Trophoblast cell (in vitro differentiated cells and primary cell): Measurements from ENCODE around the gene CTSZ.

Experiments used
- DNase-seq, 2 donors: peaks; one replicate each; pipeline ENCODE4 v3.0.0-alpha.2; 2016
- H2AFZ ChIP-seq: 2 replicates; pipeline ENCODE4 v1.6.1; 2013; ENCODE audit warnings: low read length, moderate library complexity, mild to moderate bottlenecking; ENCODE audit not compliant: insufficient read depth, poor library complexity
- H2AK5ac ChIP-seq: 2 replicates; pipeline ENCODE4 v1.6.1; 2013; ENCODE audit warnings: mild to moderate bottlenecking, low read length
- H2BK120ac ChIP-seq: 2 replicates; pipeline ENCODE4 v1.6.1; 2013; ENCODE audit warnings: low read length, mild to moderate bottlenecking, moderate library complexity; ENCODE audit not compliant: insufficient read depth, poor library complexity
- H2BK12ac ChIP-seq: 2 replicates; pipeline ENCODE4 v1.6.1; 2013; ENCODE audit warnings: mild to moderate bottlenecking, low read length, moderate library complexity
- H2BK5ac ChIP-seq: 2 replicates; pipeline ENCODE4 v1.6.1; 2013; ENCODE audit warnings: low read length, low read depth, moderate library complexity, mild to moderate bottlenecking; ENCODE audit not compliant: poor library complexity
- H3K14ac ChIP-seq: 2 replicates; pipeline ENCODE4 v1.6.1; 2013; ENCODE audit warnings: mild to moderate bottlenecking, low read length
- H3K18ac ChIP-seq: 2 replicates; pipeline ENCODE4 v1.6.1; 2013; ENCODE audit warnings: mild to moderate bottlenecking, low read length
- H3K23ac ChIP-seq: 2 replicates; pipeline ENCODE4 v1.6.1; 2013; ENCODE audit warnings: low read length
- H3K27ac ChIP-seq: 2 replicates; pipeline ENCODE4 v1.5.1; 2013; ENCODE audit warnings: low read depth, mild to moderate bottlenecking, inconsistent platforms, low read length, moderate library complexity
- H3K27me3 ChIP-seq: 2 replicates; pipeline ENCODE4 v1.6.1; 2013; ENCODE audit warnings: inconsistent platforms, mild to moderate bottlenecking, low read length, moderate library complexity; ENCODE audit not compliant: insufficient read depth
- H3K36me3 ChIP-seq, 2 experiments: 1 replicate in 1 of 2; 2 replicates in 1 of 2; pipeline ENCODE4 v1.6.1; 2013; ENCODE audit warnings: low read length in 2 of 2, mild to moderate bottlenecking in 2 of 2, moderate library complexity in 1 of 2; ENCODE audit not compliant: insufficient read depth in 2 of 2, control insufficient read depth in 1 of 2
- H3K4ac ChIP-seq: 2 replicates; pipeline ENCODE4 v1.6.1; 2013; ENCODE audit warnings: low read depth, mild to moderate bottlenecking, low read length, moderate library complexity
- H3K4me1 ChIP-seq, 2 experiments: 1 replicate in 1 of 2; 2 replicates in 1 of 2; pipeline ENCODE4 v1.6.1; 2013; ENCODE audit warnings: low read length in 2 of 2, mild to moderate bottlenecking in 2 of 2, moderate library complexity in 1 of 2; ENCODE audit not compliant: insufficient read depth in 2 of 2, control insufficient read depth in 1 of 2
- H3K4me2 ChIP-seq: 2 replicates; pipeline ENCODE4 v1.6.1; 2013; ENCODE audit warnings: inconsistent platforms, mild to moderate bottlenecking, low read length, moderate library complexity
- H3K4me3 ChIP-seq: 2 replicates; pipeline ENCODE4 v1.5.1; 2013; ENCODE audit warnings: mild to moderate bottlenecking, low read depth, low read length, inconsistent platforms
- H3K79me1 ChIP-seq: one replicate; pipeline ENCODE4 v1.6.1; 2013; ENCODE audit warnings: low read length
- H3K79me2 ChIP-seq: 2 replicates; pipeline ENCODE4 v1.6.1; 2013; ENCODE audit warnings: low read length, mild to moderate bottlenecking; ENCODE audit not compliant: control insufficient read depth, insufficient read depth, poor library complexity
- H3K9ac ChIP-seq: 2 replicates; pipeline ENCODE4 v1.6.1; 2013; ENCODE audit warnings: mild to moderate bottlenecking, low read length
- H3K9me3 ChIP-seq: 2 replicates; pipeline ENCODE4 v1.6.1; 2013; ENCODE audit warnings: low read depth, mild to moderate bottlenecking, control low read depth, inconsistent platforms, low read length; ENCODE audit not compliant: insufficient read depth
- H4K12ac ChIP-seq: 2 replicates; pipeline ENCODE4 v1.6.1; 2013; ENCODE audit warnings: low read depth, mild to moderate bottlenecking, low read length, moderate library complexity
- H4K8ac ChIP-seq: 2 replicates; pipeline ENCODE4 v1.6.1; 2013; ENCODE audit warnings: low read depth, mild to moderate bottlenecking, low read length, moderate library complexity
- H4K91ac ChIP-seq: one replicate; pipeline ENCODE4 v1.6.1; 2013; ENCODE audit warnings: low read depth, mild to moderate bottlenecking, low read length, moderate library complexity
- WGBS: extraction: QIAGEN DNeasy Blood & Tissue Kit; methylation state at CpG from one replicate; pipeline ENCODE4 v1.1.7; 2013; ENCODE audit warnings: missing lambda C conversion rate; ENCODE audit not compliant: insufficient read length, insufficient coverage; ENCODE audit errors: extremely low coverage; 5-methylcytosine and 5-hydroxymethylcytosine counted together

The CTSZ gene

DNA sequence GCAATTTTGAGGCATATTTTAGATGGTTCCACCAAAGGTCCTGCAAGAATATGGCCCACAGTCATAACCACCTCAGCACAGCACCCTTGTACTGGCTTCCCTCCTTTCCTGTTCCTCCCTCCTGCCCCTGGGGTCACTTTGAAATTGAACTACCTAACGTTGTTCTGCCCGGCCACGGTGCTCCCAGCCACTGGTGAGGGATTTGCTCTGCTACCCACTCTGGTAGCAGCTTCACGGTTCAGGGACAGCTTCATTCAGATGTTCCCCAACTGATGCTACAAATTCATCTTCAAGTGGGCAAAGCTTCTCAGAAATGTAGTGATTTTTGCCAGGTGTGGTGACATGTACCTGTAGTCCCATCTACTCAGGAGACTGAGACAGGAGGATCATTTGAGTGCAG, 33.9 kb downstream of the CTSZ start:
- H4K91ac ChIP-seq: no peak overlapping the region

DNA sequence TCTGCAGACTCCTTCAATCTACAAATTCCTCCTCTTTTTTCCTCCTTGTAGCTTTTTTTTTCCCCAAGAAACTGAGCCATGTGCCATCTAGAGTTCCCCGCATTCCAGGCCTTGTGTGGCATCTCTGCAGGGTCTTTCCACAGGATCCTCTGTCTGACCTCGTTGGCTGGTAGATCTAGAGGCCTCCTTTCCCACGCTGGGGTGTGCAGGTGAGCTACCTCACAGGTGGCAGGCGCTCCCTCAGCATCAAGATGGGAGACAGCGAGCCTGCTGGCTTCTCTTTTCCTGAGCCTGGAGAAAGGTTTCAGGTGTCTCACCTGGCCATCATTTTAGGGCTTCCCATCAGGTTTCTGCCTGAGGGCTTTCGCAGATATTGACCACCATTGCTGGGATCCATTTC, 35.6 kb downstream of the CTSZ start:
- Histone ChIP-seq H3K27ac (no peak overlapping the region), H4K12ac (no peak overlapping the region), H3K36me3 (no peaks in the 10 kb centered on the region), H3K79me1 (no peaks in the 10 kb centered on the region), H3K18ac (no peak overlapping the region), H2AK5ac (no peak overlapping the region), H2BK5ac (no peak overlapping the region), H3K4me2 (no peak overlapping the region), H3K79me2 (no peaks in the 10 kb centered on the region), H3K4me1 (no peaks in the 10 kb centered on the region), H4K91ac (no peak overlapping the region), H3K23ac (no peak overlapping the region), H3K14ac (no peak overlapping the region), H4K8ac (no peak overlapping the region), H3K27me3 (no peaks in the 10 kb centered on the region), H3K4ac (no peak overlapping the region), H3K9ac (no peak overlapping the region), H3K9me3 (no peaks in the 10 kb centered on the region), H2AFZ (no peak overlapping the region), H2BK120ac (no peak overlapping the region), H3K4me3 (no peak overlapping the region), H2BK12ac (no peak overlapping the region)
- WGBS: no CpG with 5 or more reads among the region's 6 CpGs
- no peak for DNase-seq

More for the DNA sequence above, 33.9 kb downstream of the CTSZ start:
- no peak overlapping the region for H3K27ac ChIP-seq
- no peak for DNase-seq
- H3K18ac ChIP-seq: no peak overlapping the region
- H3K79me2 ChIP-seq: no peaks in the 10 kb centered on the region
- no peak overlapping the region for H2BK12ac ChIP-seq
- no peak overlapping the region for H2BK5ac ChIP-seq
- H2AFZ ChIP-seq: no peak overlapping the region
- no peaks in the 10 kb centered on the region for H3K4me1 ChIP-seq
- H3K27me3 ChIP-seq: no peaks in the 10 kb centered on the region
- H3K4ac ChIP-seq: no peak overlapping the region
- no peak overlapping the region for H4K12ac ChIP-seq
- no peak overlapping the region for H4K8ac ChIP-seq
- H3K23ac ChIP-seq: no peak overlapping the region
- peaks cover under 1% of the 10 kb centered on the region for H3K9me3 ChIP-seq
- WGBS: no CpG with 5 or more reads among the region's 4 CpGs
- H3K79me1 ChIP-seq: no peaks in the 10 kb centered on the region
- H2BK120ac ChIP-seq: no peak overlapping the region
- no peak overlapping the region for H3K4me2 ChIP-seq
- H2AK5ac ChIP-seq: no peak overlapping the region
- no peak overlapping the region for H3K9ac ChIP-seq
- H3K14ac ChIP-seq: no peak overlapping the region
- no peaks in the 10 kb centered on the region for H3K36me3 ChIP-seq
- no peak overlapping the region for H3K4me3 ChIP-seq

DNA sequence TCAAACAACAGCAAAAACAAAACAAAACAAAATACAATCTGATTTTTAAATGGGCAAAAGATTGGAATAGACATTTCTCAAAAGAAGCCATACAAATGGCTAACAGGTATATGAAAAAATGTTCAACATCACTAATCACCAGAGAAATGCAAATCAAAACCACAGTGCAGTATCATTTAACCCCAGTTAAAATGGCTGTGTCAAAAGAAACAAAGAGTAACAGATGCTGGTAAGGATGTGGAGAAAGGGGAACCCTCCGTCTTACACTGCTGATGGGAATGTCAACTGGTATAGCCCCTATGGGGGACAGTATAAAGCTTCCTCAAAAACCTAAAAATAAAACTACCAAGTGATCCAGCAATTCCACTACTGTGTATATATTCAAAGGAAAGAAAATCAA, 36.9 kb downstream of the CTSZ start:
- Histone ChIP-seq H3K23ac (no peak overlapping the region), H3K4me2 (no peak overlapping the region), H3K14ac (no peak overlapping the region), H3K9ac (no peak overlapping the region), H2AK5ac (no peak overlapping the region), H3K79me2 (no peaks in the 10 kb centered on the region), H3K27ac (no peak overlapping the region), H3K79me1 (no peaks in the 10 kb centered on the region), H3K9me3 (peaks cover 4% of the 10 kb centered on the region), H3K27me3 (no peaks in the 10 kb centered on the region), H2AFZ (no peak overlapping the region), H3K4me1 (peaks cover 3% of the 10 kb centered on the region in 2 experiments), H4K8ac (no peak overlapping the region), H3K18ac (no peak overlapping the region), H2BK120ac (no peak overlapping the region), H3K36me3 (no peaks in the 10 kb centered on the region), H2BK5ac (no peak overlapping the region), H4K12ac (no peak overlapping the region), H3K4ac (no peak overlapping the region), H3K4me3 (no peak overlapping the region), H2BK12ac (no peak overlapping the region), H4K91ac (no peak overlapping the region)
- DNase-seq: no peak
- WGBS: no CpG with 5 or more reads among the region's 1 CpG

DNA sequence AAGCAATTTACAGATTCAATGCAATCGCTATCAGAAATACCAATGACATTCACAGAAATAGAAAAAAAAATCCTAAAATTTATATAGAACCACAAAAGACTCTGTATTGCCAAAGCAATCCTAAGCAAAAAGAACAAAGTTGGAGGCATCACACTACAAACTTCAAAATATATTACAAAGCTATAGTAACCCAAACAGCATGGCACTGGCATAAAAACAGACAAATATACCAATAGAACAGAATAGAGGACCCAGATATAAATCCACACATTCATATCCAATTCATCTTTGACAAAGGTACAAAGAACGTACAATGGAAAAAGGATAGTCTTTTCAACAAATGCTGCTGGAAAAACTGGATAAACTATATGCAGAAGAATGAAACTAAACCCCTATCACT, 37.6 kb downstream of the CTSZ start:
- H3K4me3 ChIP-seq: no peak overlapping the region
- H2AK5ac ChIP-seq: no peak overlapping the region
- H2BK5ac ChIP-seq: no peak overlapping the region
- H2AFZ ChIP-seq: no peak overlapping the region
- no peaks in the 10 kb centered on the region for H3K27me3 ChIP-seq
- H3K9ac ChIP-seq: no peak overlapping the region
- no peak overlapping the region for H3K27ac ChIP-seq
- no peak overlapping the region for H3K14ac ChIP-seq
- H3K18ac ChIP-seq: no peak overlapping the region
- H3K23ac ChIP-seq: no peak overlapping the region
- no CpG with 5 or more reads among the region's 2 CpGs for WGBS
- H3K4me1 ChIP-seq: peaks cover 3 to 4% of the 10 kb centered on the region in 2 experiments
- H3K36me3 ChIP-seq: no peaks in the 10 kb centered on the region
- H3K79me2 ChIP-seq: no peaks in the 10 kb centered on the region
- H3K9me3 ChIP-seq: peaks cover 4% of the 10 kb centered on the region
- no peak overlapping the region for H3K4ac ChIP-seq
- no peak overlapping the region for H4K12ac ChIP-seq
- no peak overlapping the region for H2BK12ac ChIP-seq
- no peak overlapping the region for H4K8ac ChIP-seq
- no peak overlapping the region for H2BK120ac ChIP-seq
- DNase-seq: no peak
- no peaks in the 10 kb centered on the region for H3K79me1 ChIP-seq
- H4K91ac ChIP-seq: no peak overlapping the region
- H3K4me2 ChIP-seq: no peak overlapping the region
